ENCODE results near the gene MEIG1.
"Not testable (repeated sequence)": the region's sequence is repeated elsewhere in the genome, so short reads cannot be mapped to it uniquely, and the experiment has no call there.

Gene MEIG1, protein sequence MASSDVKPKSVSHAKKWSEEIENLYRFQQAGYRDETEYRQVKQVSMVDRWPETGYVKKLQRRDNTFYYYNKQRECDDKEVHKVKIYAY

DNA sequence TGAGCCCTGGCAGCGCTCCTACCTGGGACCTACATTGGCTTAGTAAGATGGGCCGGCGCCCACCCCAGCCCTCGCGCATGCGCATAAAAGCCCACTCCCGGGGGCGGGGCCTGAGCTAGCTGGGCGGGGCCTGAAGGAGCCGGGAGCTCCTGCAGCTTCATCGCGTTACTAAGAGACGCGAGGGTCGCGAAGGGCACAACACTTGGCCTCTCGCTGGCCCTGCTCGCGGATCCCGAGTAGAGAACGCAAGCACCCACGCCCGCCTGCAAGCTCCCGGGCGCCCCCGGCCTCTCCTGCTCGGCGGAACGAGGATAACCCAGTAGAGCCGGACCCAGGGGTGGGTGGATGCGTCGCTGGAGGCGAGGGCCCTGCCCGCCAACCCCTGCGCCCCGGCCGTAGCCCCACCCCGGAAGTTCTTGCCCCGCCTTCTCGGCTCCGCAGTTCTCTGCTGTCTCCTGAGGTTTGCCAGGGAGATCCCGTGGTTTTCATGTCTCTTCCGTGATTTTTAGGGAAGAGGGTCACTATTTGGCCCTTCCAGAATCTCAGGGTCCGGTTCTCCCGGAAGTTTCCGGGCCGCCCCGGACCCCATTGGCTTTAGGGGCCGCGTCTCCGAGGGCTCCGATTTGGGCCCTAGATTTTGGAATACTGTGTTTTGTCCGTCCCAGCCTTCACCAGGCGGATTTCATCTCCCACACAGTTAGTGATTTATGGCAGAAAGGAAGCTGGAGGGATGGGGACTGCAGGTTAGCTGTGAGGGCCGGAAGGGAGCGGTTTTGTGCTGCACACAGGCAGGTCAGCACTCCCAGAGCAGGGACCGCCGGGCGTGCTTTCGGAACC, at the start of gene MEIG1:
TSS of gene MEIG1 (plus strand) at position 168 of the 837 bp plus-strand sequence. CDS start 7,081 bp downstream, outside the sequence.
- peak; percentile 76 for DNase-seq

DNA sequence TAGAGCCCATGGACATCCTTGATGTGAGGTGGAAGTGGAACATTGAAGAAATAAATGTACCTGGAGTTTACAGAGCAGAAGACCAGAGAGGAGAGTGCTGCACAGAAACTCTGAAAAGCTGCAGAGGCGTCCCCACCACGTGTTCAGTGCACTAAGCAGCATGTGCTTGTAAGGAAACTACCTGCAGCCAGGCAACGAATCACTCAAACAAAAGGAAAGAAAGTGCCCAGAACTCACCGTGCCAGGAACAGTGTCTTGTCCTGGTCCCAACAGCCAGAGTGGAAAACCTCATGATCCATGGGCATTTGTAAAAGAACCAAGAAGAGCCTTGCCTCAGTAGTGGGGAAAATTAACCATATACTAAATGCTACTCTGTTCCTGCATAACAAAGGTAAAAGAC, 48.2 kb upstream of the MEIG1 start:
- DNase-seq, result no peak

DNA sequence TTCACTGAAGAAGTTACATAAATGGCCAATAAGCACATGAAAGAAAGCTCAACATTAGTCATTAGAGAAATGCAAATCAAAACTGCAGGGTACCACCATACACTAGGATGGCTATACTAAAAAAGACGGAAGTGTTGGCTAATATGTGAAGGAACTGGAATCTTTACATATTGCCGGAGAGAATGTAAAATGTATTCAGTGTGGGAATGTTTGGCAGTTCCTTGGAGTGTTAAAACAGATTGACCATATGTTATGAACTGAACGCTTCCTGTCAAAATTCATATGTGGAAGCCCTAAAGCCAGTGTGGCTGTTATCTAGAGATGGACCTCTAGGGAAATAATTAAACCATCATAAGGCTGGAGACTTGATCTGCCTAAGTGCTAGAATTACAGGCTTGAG, 47.4 kb upstream of the MEIG1 start:
- no peak for DNase-seq

DNA sequence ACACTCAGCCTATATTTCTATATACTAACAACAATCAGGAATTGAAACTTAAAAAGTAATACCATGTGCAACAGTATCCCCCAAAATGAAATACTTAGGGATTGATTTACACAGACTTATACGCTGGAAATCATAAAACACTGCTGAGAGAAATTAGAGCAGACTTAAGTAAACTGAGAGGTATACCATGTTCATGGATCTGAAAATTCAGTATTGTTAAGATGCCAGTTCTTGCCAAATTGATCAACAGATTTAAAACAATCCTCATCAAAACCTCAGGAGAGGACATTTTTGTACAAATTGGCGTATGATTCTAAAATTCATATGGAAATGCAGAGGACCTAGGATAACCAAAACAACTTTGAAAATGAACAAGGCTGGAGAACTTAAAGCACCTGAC, 42.6 kb upstream of the MEIG1 start:
- no peak for DNase-seq

DNA sequence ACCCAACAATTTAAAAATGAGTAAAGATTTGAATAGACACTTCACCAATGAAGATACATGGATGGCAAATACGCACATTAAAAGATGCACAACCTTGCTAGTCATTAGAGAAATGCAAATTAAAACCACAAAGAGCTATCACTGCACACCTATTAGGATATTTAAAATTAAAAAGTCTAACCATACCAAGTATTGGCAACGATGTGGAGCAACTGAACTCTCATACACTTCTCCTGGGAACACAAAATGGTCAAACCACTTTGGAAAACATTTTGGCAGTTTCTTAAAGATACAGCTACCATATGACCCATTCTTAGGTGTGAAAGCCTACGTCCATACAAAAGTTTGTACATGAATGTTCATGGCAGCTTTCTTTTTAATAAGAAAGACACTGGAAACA, 41.4 kb upstream of the MEIG1 start:
- DNase-seq, result no peak

DNA sequence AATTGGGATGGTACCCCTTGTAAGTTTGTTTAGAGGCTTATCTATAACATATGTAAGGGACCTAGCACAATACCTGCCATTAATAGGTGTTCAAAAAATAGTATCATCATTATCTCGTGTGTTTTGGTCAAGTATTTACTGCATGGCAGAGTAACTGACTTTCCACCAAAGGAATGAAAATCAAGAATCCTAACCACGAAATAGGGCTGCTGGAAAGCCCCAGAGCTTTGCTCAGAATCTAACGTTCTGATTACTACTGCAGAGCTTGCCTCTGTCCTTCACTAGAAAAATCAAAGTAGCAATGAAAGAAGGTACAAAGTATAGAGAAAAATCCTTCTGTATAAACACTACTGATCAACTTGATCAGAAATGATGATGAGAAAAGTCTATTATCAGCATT, 40.2 kb upstream of the MEIG1 start:
- DNase-seq, result no peak

DNA sequence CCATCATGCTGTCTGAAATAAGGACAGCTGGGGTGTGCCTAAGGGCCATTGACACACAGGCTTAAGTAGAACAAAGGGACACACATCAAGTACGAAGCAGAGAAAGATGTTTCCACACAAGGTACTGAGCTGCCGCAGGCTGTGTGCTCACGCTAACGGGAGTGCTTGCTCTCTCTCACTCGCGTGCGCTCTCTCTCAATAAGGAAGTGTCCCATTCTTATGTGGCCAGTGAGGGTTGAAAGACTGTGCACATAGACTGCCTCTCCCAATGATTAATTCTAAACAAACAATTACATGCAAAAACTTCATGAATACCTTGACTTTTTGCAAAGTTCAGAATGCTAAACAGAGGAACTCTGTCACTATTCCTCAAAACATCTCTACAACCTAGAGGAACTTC, 35.2 kb upstream of the MEIG1 start:
- DNase-seq, result no peak

DNA sequence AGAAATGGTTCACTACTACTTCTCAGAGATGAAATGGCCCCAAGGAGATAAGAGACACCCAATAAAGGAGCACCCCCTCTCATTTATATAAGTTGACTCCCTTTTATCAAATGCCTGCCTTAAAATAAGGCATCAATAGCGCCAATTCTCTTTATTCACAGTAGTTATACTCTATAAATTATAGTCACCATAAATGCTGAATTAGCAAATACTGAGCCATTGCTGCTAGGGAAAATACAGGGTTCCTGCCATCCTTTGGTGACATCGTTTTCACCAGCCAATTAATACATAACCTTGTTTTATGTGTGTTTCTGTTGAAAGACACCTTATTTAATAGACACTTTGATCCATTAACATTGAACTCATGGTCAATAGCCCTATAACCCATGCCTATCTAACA, 33.9 kb upstream of the MEIG1 start:
- DNase-seq, result no peak

DNA sequence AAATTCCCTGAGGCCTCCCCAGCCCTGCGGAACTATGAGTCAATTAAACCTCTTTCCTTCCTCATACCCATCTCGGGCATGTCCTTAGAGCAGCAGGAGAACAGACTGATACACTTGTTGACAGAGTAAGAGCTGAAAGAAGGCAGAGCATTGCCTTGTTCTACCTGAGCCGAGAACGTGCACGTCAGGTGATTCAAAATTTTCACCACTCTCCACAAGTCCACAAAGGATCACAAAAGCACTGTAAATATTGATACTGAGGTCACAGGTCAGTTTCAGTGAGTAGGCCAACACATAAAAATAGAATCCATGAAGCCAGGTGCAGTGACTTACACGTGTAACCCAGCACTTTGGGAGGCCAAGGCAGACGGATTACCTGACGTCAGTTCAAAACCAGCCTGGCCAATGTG, 33.1 kb upstream of the MEIG1 start:
- no peak for DNase-seq

DNA sequence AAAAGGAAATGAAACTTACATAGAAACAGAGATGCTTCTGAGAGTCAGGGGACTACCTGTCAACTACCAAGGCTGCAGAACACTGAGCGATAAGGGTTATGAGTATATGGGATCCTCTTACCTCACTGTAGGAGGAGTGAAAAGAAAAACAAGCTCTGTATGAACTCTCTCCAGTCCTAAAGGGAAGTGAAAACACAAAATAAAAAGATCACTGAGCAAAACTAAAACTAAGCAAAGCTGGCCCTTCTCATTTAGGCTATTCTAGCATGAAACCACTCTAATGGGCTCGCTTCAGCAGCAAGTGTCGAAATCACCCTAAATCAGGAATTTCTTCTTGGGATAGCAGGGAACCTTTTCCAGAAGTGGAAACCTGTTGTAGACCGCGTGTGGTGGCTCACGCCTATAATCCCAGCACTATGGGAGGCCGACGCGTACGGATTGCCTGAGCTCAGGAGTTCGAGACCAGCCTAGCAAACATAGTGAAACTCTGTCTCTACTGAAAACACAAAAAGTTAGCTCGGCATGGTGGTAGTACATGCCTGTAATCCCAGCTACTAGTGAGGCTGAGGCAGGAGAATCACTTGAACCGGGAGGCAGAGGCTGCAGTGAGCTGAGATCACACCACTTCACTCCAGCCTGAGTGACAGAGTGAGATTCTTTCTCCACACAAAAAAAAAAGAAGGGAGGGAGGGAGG, 32.3 kb upstream of the MEIG1 start:
- DNase-seq, result no peak

DNA sequence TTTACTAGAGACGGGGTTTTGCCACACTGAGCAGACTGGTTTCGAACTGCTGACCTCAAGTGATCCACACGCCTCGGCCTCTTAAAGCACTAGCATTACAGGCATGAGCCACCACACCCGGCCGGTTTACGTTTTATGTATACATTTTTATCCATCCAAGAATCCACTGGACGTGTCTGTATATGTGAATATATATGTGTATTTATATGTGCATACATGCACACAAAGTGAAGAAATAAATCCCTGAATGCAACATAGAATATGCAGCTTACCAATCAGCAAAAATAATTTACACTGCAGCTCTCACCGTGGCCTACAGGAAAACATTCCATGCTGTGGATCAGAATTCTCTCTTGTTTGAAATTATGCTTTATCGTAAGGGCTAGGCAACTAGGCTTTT, 28.6 kb upstream of the MEIG1 start:
- no peak for DNase-seq

DNA sequence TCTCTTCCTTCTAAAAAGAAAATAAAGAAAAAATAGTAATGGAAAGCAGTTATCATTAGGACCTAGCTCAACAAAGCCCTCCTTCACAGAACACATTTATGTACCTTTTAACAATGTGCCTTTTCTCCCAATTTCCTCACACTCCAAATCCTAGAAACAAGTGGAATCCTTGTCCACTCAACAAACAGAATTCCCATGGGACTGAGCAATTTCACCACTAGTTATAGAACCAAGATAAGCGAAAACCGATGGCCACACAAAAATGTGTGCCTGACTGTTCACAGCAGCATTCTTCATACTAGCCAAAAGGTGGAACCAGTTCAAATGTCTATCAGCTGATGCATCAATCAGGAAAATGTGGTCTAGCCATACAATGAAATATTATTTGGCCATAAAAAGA, 22.6 kb upstream of the MEIG1 start:
- DNase-seq, result no peak

DNA sequence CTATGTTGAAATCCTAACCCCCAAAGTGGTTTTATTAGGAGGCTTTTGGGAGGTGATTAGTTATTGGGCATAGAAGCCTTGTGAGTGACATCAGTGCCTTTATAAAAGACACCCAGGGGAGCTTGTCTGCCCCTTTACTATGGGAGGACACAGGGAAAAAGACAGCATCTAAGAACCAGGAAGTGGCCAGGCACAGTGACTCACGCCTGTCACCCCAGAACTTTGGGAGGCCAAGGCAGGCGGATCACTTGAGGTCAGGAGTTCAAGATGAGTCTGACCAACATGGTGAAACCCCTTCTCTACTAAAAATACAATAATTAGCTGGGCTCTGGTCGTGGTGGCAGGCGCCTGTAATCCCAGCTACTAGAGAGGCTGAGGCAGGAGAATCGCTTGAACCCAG, 20.2 kb upstream of the MEIG1 start:
- not testable (repeated sequence) for DNase-seq

DNA sequence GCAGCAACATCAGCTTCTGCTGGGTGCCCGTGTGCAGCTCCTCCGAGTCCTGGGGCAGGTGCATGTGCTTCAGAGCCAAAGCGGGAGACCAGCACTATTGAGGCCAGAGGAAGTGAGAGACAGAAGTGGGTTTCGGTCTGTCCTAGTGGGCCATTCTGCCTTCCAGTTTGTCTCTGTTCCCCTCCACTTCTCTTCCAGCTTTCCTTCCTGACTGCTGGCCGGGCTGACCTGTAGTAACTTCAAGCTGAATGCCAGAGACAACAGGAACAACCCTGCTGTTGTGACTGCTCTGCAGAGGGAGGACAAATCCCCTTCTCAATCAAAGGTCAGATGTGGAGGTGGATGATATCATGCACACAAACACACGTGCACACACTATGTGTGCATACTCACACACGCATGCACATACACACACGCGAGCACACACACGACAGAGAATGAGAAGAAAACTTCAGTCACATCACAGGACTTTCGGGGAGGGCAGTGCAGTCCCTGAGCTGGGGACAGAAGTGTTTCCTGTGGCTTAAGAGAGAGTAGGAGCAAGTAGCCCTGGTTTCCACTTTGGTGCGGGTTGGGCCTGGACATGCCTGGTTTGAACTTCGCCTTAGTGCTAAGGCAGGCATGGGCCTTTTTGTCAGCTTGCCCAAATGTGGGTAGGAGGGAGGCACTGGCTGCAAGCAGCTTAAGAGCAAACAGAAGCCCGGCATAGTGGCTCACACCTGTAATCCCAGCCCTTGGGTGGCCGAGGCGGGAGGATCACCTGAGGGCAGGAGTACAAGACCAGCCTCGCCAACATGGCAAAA, 16.8 kb upstream of the MEIG1 start:
- not testable (repeated sequence) for DNase-seq

DNA sequence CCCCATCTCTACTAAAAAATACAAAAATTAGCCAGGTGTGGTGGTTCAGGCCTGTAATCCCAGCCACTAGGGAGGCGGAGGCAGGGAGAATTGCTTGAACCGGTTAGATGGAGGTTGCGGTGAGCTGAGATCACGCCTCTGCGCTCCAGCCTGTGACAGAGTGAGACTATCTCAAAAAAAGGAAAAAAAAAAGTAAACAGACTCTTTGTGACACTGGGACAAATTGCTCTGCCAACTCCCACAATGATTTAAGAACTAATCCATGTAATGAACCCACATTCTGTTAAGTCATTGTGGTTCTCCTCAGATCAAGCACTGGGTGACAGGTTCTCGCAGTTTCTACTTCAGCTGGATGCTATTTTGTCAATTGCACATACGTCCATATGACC, 16.2 kb upstream of the MEIG1 start:
- not testable (repeated sequence) for DNase-seq

DNA sequence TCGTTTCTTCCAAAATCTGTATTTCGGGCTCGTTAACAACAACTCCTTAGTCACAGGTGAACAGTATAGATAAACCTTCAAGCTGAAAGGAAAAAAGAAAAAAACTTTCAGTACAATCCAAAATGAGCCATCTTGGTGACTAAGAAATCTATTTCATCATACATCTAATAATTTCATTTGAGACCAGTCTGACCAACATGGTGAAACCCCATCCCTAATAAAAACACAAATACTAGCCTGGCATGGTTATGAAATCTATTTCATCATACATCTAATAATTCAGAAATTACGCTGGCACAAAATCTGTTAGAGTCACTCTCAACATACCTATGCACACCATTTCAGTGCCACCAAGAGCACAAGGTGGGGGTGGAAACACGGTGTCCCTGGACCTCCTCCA, 14.1 kb upstream of the MEIG1 start:
- no peak for DNase-seq

DNA sequence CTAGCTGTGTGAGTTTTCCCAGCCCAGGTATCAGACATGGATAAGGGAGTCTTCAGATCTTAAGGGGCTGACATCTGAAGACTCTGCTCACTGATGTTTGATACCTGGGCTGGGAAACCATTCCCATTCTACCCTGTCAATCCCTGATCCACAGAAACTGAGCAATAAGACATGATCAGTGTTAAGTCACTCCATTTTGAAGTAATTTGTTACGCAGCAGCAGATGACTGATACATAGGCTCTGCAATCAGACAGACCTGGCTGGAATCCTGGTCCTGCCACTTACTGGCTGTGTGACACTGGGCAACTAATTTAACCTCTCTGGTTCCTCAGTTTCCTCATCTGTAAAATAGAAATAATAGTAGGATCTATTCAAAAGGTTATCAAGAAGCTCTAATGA, 11.9 kb upstream of the MEIG1 start:
- no peak for DNase-seq

DNA sequence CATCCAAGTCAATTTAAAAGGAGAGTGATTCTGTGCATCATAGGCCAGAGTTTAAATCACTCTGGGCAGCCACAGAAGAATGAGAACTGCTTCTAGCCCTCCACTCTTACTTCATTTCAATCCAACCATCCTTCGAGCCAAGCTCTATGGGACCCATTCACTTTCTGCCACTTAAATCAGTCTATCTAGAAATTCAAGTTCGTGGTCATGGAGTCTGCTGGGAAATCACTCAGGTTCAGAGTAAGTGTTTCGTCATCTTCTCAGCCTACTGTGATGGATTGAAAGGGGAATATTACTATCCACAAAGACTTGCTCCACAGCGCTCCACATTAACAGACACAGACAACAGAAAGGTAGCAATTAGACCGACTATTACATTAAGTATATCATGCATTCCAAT, 9.9 kb upstream of the MEIG1 start:
- DNase-seq, result no peak

DNA sequence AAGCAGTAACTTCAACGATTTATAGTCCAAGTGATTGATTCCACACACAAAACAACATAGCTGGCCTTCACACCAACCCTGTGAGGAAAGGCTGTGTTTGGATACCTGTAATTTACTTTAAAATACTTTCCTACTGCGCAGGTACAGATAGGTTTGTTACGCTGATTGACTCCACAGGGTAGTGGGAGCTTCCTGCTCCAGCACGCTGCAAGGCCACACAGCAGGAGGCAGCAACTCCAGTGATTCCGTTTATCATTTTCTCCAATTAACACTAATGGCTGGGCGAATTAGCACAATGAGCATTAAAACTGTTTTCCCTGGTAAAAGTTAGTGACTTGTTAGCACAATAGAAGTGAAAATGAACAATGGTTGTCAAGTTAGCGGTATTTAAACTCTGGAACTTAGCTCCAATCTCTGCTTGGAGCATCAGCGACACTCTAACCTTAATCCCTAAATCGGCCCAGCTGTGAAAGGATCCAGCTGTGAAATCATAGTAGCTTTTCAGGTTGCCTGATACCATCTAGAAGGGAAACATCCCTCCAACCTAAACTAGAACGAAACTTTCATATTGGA, 6.3 kb upstream of the MEIG1 start:
- DNase-seq, result no peak

DNA sequence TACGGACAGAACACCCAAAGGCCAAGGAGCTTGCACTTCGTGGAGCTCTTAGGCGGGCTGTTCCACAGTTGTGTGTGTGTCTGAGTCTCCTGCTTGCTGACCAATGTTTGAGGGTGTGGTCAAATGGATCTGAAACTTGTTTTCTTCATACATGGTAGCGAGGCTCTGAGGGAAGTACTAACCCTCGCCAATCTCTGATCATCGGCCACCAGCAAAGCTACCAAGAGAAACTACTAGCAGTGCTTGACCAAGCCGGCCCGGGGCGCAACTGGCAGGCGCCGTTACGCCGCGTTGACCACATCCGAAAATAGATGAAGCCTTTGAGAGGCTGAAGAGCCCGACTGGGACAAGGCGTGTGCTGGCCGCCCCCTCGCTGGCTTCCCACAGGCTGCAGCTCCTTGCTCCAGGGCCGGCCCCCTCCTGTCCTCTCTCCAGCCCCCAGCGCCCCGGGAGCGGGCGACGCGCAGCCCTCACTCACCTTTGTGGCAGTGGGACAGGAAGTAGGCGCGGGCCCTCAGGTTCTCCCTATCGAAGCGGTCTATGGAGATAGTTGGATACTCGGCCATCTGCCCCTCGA, 5.7 kb upstream of the MEIG1 start:
- no peak for DNase-seq

DNA sequence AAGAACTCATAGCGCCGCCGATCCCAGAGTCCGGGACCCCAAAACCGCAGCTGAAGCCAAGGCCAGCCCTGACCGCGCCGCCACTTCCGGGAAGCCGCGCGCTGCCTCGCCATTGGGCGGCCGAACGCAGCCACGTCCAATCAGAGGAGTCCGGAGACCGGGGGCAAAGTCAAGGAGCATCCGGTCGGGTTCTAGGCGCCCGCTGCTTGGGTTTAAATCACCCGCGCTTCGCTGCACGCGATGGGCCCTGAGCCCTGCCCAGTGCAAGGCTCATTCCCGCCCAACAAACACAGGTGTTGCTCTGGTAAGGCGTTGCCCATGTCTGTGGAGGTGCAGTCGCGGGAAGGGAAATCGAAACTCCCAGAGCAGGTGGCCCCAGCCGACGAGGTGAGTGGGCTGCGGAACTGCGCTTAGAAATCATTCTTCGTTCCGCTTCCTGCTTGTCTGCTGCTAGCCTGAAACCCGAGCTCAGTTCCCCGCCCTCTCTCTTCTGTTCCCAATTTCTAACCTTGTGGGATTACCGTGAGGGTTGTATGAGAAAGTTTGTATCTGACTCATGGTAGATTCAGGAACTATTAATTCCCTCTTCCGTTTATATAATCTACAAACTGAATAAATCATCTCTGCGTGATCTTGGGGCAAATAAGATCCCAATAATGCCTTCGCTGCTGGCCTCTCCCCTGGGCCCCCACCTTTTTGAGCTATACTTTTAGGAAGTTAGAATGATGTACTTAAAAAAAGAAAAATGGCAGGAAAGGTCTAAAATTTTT, 5.0 kb upstream of the MEIG1 start, which contains the start of gene DCLRE1C:
TSS of gene DCLRE1C (minus strand) at position 96 of the 770 bp plus-strand sequence. CDS start at position 10, 86 bp downstream.
- peak; percentile 20 for DNase-seq

DNA sequence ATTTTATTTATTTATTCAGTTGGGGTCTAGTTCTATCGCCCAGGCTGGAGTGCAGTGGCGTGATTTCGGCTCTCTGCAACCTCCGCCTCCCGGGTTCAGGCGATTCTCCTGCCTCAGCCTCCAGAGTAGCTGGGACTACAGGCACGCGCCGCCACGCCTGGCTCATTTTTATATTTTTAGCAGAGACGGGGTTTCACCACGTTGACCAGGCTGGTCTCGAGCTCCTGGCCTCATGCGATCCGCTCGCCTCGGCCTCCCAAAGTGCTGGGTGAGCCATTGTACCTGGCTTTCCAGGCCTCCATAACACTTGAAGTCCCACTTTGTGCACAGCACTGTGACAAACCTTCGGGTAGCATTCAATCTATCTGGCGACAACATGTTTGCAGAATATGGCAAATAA, 4.3 kb upstream of the MEIG1 start:
- DNase-seq, result no peak

All from NCI-H2081 treated with DMSO at 0.1 percent for 48 hours (cell line).